PFSK-1 (cell line): Measurements from ENCODE around the gene MEF2D.

Experiments
- FOXP2 ChIP-seq: optimal IDR thresholded peaks from 2 replicates; pipeline ENCODE3; 2011; ENCODE audit warnings: borderline replicate concordance, control low read depth, inconsistent platforms; ENCODE audit not compliant: insufficient read depth; ENCODE audit errors: extremely low read length, extremely low read depth
- POLR2AphosphoS5 ChIP-seq: IDR thresholded peaks from 2 replicates; pipeline ENCODE4 v1.6.1; 2012; ENCODE audit warnings: low read depth, mild to moderate bottlenecking, control low read depth, low read length, moderate library complexity
- SIN3A ChIP-seq: IDR thresholded peaks from 2 replicates; pipeline ENCODE4 v1.6.1; 2012; ENCODE audit warnings: mild to moderate bottlenecking, low read length, moderate library complexity, borderline replicate concordance; ENCODE audit not compliant: insufficient read depth
- TAF1 ChIP-seq: IDR thresholded peaks from 2 replicates; pipeline ENCODE4 v1.6.1; 2012; ENCODE audit warnings: low read length, control low read depth, borderline replicate concordance; ENCODE audit not compliant: insufficient read depth
- TF ChIP-seq, protein P1 (sequence below), 2 experiments: IDR thresholded peaks; 2 replicates each; pipeline versions ENCODE4 v1.6.1 to v1.8.0; 2011 to 2012; ENCODE audit warnings: low read depth in 2 of 2, low read length in 2 of 2, control low read depth in 1 of 2, inconsistent platforms in 1 of 2, mild to moderate bottlenecking in 1 of 2, moderate library complexity in 1 of 2; ENCODE audit not compliant: insufficient read depth in 1 of 2

Gene MEF2D

DNA sequence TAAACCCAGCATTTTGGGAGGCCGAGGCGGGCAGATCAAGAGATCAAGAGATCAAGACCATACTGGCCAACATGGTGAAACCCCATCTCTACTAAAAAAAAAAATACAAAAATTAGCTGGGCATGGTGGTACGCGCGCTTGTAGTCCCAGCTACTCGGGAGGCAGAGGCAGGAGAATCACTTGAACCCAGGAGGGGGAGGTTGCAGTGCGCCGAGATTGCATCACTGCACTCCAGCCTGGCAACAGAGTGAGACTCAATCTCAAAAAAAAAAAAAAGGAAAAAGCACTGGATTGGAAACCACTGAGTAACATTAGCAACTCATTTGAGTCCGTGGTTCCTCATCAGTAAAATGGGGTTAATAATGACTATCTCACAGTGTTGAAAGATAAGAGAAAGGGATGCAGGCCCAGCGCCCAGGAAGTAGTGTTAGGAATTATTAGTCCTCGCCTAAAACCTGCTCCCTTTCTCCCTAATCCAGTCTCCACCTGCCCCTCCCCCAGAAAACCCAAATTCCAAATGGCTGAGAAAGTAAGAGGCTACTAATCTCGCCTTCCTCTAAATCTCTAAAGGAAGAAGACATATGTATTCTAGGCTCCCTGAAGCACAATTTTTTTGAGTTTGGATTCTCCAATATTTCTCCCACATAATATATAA is 82.0 kb downstream of the MEF2D start:
- TF ChIP-seq, protein P1, sequence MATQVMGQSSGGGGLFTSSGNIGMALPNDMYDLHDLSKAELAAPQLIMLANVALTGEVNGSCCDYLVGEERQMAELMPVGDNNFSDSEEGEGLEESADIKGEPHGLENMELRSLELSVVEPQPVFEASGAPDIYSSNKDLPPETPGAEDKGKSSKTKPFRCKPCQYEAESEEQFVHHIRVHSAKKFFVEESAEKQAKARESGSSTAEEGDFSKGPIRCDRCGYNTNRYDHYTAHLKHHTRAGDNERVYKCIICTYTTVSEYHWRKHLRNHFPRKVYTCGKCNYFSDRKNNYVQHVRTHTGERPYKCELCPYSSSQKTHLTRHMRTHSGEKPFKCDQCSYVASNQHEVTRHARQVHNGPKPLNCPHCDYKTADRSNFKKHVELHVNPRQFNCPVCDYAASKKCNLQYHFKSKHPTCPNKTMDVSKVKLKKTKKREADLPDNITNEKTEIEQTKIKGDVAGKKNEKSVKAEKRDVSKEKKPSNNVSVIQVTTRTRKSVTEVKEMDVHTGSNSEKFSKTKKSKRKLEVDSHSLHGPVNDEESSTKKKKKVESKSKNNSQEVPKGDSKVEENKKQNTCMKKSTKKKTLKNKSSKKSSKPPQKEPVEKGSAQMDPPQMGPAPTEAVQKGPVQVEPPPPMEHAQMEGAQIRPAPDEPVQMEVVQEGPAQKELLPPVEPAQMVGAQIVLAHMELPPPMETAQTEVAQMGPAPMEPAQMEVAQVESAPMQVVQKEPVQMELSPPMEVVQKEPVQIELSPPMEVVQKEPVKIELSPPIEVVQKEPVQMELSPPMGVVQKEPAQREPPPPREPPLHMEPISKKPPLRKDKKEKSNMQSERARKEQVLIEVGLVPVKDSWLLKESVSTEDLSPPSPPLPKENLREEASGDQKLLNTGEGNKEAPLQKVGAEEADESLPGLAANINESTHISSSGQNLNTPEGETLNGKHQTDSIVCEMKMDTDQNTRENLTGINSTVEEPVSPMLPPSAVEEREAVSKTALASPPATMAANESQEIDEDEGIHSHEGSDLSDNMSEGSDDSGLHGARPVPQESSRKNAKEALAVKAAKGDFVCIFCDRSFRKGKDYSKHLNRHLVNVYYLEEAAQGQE (IDR thresholded peaks at IDR 0.05; ENCODE audit: insufficient read depth in 1 of 2, low read depth in 2 of 2, low read length in 2 of 2): no peak
- no peak for TF ChIP-seq FOXP2
- no peak for TF ChIP-seq SIN3A
- no peak for TF ChIP-seq TAF1
- no peak for TF ChIP-seq POLR2AphosphoS5

DNA sequence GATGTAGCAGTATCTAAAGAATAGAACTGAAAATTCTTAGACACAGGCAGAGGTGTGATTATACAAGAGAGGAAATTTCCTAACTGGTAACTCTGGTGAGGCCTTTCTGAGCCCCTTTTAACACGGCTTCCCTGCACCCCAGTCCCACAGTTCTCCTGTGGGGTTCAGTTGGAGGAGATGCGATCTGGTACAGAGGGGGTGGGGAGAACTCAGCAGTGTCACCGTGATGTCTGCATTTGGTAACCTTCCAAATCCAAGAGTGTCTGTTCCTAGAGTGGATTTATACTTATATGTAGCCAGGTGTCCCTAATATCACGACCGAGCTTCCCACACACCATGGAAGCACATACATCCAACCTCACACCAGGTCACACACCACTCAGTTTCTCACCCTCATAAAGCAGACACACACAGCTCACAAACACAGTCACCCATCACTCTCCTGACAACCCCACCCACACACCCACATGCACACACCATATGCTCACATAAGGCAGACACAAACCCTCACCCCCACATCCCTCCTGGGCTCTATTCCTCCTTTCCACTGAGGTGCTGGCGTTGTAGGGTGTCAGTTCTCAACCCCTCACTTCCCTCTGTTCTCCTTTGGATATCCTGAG is 83.1 kb downstream of the MEF2D start:
- TF ChIP-seq POLR2AphosphoS5 (no peak), SIN3A (no peak), TAF1 (no peak), FOXP2 (no peak)
- TF ChIP-seq, protein P1 (IDR thresholded peaks at IDR 0.05; ENCODE audit: insufficient read depth in 1 of 2, low read depth in 2 of 2, low read length in 2 of 2): no peak

DNA sequence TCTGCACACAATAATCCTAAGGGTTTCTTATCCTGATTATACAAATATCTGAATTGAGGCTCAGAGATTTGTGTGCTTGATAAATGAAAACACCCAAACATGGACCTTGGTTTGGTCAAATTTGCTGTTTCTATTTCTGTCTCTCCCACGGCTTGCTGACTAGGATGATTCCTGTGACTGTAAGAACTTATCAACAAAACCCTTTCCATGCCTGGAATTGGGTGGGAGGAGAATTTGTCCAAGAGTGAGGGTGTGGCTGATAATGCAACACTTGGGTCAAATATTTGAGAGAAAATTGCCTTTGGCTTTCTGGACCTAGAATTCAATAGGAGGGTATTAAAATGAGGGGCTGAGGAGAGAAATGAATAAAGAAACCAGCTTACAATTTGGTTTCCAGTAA is 83.6 kb downstream of the MEF2D start:
- TF ChIP-seq, protein P1 (IDR thresholded peaks at IDR 0.05; ENCODE audit: insufficient read depth in 1 of 2, low read depth in 2 of 2, low read length in 2 of 2): no peak
- TF ChIP-seq FOXP2: no peak

DNA sequence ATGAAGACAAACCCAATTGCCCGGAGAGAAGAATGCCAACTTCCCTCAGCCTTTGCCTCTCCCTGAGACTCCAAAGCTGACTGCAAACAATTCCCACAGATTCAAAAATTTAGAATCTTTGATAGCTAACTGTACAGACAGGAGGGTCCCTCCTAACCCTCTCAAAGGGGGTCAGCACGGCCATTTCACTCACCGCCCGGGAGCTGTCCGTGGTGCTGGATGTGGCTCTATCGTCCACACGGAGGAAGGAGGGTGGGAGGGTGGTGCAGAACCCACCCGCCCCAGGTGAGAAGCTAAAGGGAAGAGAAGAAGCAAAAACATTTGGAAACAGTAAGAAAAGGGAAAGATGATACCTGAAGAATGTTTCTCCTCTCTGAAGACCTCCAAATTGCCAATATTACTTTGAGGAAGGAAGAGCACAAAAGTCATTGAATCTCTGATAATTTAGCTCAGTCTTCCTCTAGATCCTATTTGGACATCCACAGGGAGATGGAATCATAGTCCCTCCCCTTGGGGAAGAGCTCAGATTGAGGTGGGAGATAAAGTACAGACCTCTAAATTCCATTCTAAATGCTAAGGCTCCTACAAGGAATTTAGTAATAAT is 86.0 kb downstream of the MEF2D start:
- no peak for TF ChIP-seq SIN3A
- TF ChIP-seq, protein P1 (IDR thresholded peaks at IDR 0.05; ENCODE audit: insufficient read depth in 1 of 2, low read depth in 2 of 2, low read length in 2 of 2): peak; percentile 95 to 97
